ENCODE data around the gene RNF213.

RNF213 gene

DNA sequence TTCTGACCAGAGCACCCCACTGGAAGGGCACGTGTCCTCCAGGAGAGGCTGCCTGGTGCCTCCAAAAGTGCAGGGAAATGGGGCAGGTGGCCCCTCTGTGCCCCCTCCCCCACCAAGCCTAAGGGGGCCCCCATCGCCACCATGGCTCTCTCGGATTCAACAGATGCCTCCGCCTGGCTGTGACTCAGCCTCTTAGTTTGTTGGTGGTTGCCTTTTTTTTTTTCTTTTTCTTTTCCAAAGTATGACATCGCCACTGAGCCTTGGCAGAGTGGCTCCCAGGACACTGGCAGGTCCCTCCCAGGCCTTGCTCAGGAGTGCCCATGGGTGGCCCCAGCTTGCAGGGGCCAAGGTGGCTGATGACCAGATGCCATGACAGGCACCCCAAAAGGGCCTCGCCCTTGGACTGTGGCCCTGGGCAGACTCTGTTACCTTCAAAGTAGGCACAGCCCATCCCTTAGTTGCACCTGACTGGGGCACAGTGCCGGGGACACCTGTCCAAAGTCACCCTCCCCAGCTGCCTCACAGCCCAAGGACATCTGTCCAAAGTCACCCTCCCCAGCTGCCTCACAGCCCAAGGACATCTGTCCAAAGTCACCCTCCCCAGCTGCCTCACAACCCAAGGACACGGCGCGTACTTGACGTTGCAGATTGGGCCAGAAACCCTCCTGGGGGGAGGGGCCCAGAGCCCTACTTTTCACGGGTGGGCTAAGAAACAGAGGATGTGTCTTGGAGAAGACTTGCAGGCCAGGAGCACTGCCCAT, 186.2 kb downstream of the RNF213 start:
- DNase-seq (ENCODE audit: low read depth in 2 of 2): no peak

DNA sequence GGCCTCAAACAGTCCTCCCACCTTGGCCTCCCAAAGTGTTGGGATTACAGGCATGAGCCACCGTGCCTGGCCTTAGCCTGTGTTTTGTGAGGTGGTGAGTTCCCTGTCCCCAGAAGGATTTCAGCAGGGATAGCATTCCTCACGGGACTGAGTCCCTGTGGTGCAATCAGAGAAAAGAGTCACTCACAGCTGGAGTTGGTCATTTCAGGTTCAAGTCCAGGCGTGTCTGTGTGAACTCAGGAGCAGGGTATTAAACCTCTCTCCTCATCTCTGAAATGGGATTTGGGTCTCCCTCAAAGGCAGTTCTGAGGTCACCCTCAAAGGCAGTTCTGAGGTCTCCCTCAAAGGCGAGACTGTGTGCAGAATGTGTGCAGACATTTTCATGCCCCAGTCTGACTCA, 187.1 kb downstream of the RNF213 start:
- DNase-seq (ENCODE audit: low read depth in 2 of 2): no peak
